ENCODE results near the gene S100A13.
"Not testable (repeated sequence)": the region's sequence is repeated elsewhere in the genome, so short reads cannot be mapped to it uniquely, and the experiment has no call there.

Gene S100A13

GRCh38 chr1:153647346-153647714 lies 20.0 kb upstream of the S100A13 start:
- WGBS = 71% methylated on average over 2 of the region's 2 CpGs
- Histone ChIP-seq H3K9me3 (ENCODE audit: insufficient read depth, low read depth, low read length) (no peaks in the 10 kb centered on the region), H3K4me3 (ENCODE audit: low read length) (no peak overlapping the region), H3K4me1 (ENCODE audit: insufficient read depth, low read length) (no peaks in the 10 kb centered on the region), H3K27me3 (ENCODE audit: insufficient read depth, low read length) (no peaks in the 10 kb centered on the region), H3K9ac (ENCODE audit: low read depth, low read length) (no peak overlapping the region), H3K27ac (ENCODE audit: low read depth, low read length) (no peak overlapping the region), H3K36me3 (ENCODE audit: insufficient read depth, low read length) (peaks cover 45% of the 10 kb centered on the region)

DNA sequence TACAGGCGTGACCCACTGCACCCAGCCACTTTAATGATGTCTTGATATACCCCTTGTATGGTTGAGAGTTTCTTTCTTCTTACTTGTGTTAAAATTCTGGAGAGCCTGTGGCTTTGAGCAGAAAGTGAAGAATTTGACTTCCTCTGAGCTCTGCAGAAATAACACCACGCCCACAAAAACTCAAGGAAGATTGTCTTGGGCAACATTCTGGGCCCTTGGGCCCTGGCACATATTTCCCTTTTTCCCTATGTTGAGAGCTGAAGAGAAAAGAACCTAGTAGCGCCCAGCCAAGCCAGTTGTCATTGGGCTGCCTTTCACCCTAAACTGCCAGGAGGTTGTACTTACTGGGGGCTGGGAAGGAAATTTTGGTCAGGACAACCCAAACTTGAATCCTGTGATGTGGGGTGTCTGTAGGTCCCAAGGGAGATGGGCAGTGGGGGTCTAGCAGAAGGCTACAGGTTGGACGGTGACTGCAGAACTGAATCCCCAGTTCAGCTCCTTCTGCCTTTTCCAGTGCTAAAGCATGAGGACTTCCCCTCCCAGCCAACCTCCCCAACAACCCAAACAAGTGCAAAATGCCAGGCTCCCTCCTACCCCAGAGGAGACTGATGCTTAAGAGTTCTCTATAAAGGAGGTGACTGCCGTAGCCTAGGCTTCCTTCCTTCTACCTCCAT lies 19.5 kb upstream of the S100A13 start:
- 94% methylated on average over 5 of the region's 5 CpGs for WGBS
- H3K4me1 ChIP-seq (ENCODE audit: insufficient read depth, low read length) = no peaks in the 10 kb centered on the region
- no peak overlapping the region for H3K9ac ChIP-seq (ENCODE audit: low read depth, low read length)
- no peaks in the 10 kb centered on the region for H3K27me3 ChIP-seq (ENCODE audit: insufficient read depth, low read length)
- H3K36me3 ChIP-seq (ENCODE audit: insufficient read depth, low read length) = peaks cover 50% of the 10 kb centered on the region
- no peak overlapping the region for H3K27ac ChIP-seq (ENCODE audit: low read depth, low read length)
- no peaks in the 10 kb centered on the region for H3K9me3 ChIP-seq (ENCODE audit: insufficient read depth, low read depth, low read length)
- no peak overlapping the region for H3K4me3 ChIP-seq (ENCODE audit: low read length)

DNA sequence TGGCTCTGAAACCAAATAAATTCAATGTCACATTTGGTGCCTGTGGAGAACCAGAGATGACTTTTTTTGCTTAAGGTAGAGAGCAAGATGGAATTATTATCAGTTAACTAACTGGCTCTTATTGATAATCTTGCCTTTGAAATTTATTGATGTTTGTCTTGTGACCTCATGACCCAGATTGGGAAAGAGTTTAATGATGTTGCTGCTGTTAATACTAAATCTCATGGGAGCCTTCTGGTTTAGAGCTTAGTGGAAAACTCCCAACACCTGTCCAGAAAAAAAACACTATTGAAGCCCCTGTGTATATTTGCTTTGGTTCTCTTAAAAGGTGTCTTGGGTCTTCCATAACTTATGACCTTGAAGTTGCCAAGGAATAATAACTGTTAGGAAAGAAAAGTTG lies 16.5 kb upstream of the S100A13 start:
- Histone ChIP-seq H3K27me3 (ENCODE audit: insufficient read depth, low read length) (no peaks in the 10 kb centered on the region), H3K4me3 (ENCODE audit: low read length) (no peak overlapping the region), H3K27ac (ENCODE audit: low read depth, low read length) (no peak overlapping the region), H3K4me1 (ENCODE audit: insufficient read depth, low read length) (no peaks in the 10 kb centered on the region), H3K9ac (ENCODE audit: low read depth, low read length) (no peak overlapping the region), H3K9me3 (ENCODE audit: insufficient read depth, low read depth, low read length) (no peaks in the 10 kb centered on the region), H3K36me3 (ENCODE audit: insufficient read depth, low read length) (peaks cover 79% of the 10 kb centered on the region)

GRCh38 chr1:153643100-153643499 lies 15.8 kb upstream of the S100A13 start:
- Histone ChIP-seq H3K27me3 (ENCODE audit: insufficient read depth, low read length) (no peaks in the 10 kb centered on the region), H3K9me3 (ENCODE audit: insufficient read depth, low read depth, low read length) (no peaks in the 10 kb centered on the region), H3K36me3 (ENCODE audit: insufficient read depth, low read length) (peaks cover 86% of the 10 kb centered on the region), H3K4me3 (ENCODE audit: low read length) (no peak overlapping the region), H3K9ac (ENCODE audit: low read depth, low read length) (no peak overlapping the region), H3K4me1 (ENCODE audit: insufficient read depth, low read length) (no peaks in the 10 kb centered on the region), H3K27ac (ENCODE audit: low read depth, low read length) (no peak overlapping the region)
- WGBS = 93% methylated on average over 11 of the region's 11 CpGs

- Histone ChIP-seq H3K9ac (ENCODE audit: low read depth, low read length) (no peak overlapping the region), H3K4me3 (ENCODE audit: low read length) (no peak overlapping the region), H3K36me3 (ENCODE audit: insufficient read depth, low read length) (peaks cover 96% of the 10 kb centered on the region), H3K27ac (ENCODE audit: low read depth, low read length) (no peak overlapping the region), H3K4me1 (ENCODE audit: insufficient read depth, low read length) (no peaks in the 10 kb centered on the region), H3K9me3 (ENCODE audit: insufficient read depth, low read depth, low read length) (no peaks in the 10 kb centered on the region), H3K27me3 (ENCODE audit: insufficient read depth, low read length) (no peaks in the 10 kb centered on the region)
- WGBS = 95% methylated on average over 10 of the region's 11 CpGs
These were observed 14.9 kb upstream of the S100A13 start for GRCh38 chr1:153642161-153642560.

GRCh38 chr1:153640861-153641260 lies 13.6 kb upstream of the S100A13 start:
- no peaks in the 10 kb centered on the region for H3K4me1 ChIP-seq (ENCODE audit: insufficient read depth, low read length)
- H3K27ac ChIP-seq (ENCODE audit: low read depth, low read length) = no peak overlapping the region
- WGBS = 83% methylated on average over 6 of the region's 6 CpGs
- H3K9me3 ChIP-seq (ENCODE audit: insufficient read depth, low read depth, low read length) = no peaks in the 10 kb centered on the region
- peaks cover 99% of the 10 kb centered on the region for H3K36me3 ChIP-seq (ENCODE audit: insufficient read depth, low read length)
- no peak overlapping the region for H3K9ac ChIP-seq (ENCODE audit: low read depth, low read length)
- H3K4me3 ChIP-seq (ENCODE audit: low read length) = no peak overlapping the region
- H3K27me3 ChIP-seq (ENCODE audit: insufficient read depth, low read length) = no peaks in the 10 kb centered on the region

DNA sequence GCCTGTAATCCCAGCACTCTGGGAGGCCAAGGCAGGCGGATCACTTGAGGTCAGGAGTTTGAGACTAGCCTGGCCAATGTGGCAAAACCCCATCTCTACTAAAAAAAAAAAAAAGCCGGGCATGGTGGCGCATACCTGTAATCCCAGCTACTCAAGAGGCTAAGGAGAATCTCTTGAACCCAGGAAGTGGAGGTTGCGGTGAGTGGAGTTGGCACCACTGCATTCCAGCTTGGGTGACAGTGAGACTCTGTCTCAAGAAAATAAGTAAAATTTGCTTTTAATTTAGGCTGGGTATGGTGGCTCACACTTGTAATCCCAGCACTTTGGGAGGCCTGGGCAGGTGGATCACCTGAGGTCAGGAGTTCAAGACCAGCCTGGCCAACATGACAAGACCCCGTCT lies 12.9 kb upstream of the S100A13 start:
- H3K9ac ChIP-seq (ENCODE audit: low read depth, low read length); H3K4me3 ChIP-seq (ENCODE audit: low read length); H3K27ac ChIP-seq (ENCODE audit: low read depth, low read length); H3K9me3 ChIP-seq (ENCODE audit: insufficient read depth, low read depth, low read length); H3K4me1 ChIP-seq (ENCODE audit: insufficient read depth, low read length); H3K27me3 ChIP-seq (ENCODE audit: insufficient read depth, low read length): not testable (repeated sequence)
- peaks cover 99% of the 10 kb centered on the region for H3K36me3 ChIP-seq (ENCODE audit: insufficient read depth, low read length)
- 98% methylated on average over 5 of the region's 5 CpGs for WGBS

GRCh38 chr1:153639280-153639679 lies 12.0 kb upstream of the S100A13 start:
- H3K4me1 ChIP-seq (ENCODE audit: insufficient read depth, low read length) = no peaks in the 10 kb centered on the region
- H3K9ac ChIP-seq (ENCODE audit: low read depth, low read length) = no peak overlapping the region
- no peak overlapping the region for H3K27ac ChIP-seq (ENCODE audit: low read depth, low read length)
- no peaks in the 10 kb centered on the region for H3K27me3 ChIP-seq (ENCODE audit: insufficient read depth, low read length)
- 96% methylated on average over 3 of the region's 3 CpGs for WGBS
- no peak overlapping the region for H3K4me3 ChIP-seq (ENCODE audit: low read length)
- peaks cover 93% of the 10 kb centered on the region for H3K36me3 ChIP-seq (ENCODE audit: insufficient read depth, low read length)
- H3K9me3 ChIP-seq (ENCODE audit: insufficient read depth, low read depth, low read length) = no peaks in the 10 kb centered on the region

GRCh38 chr1:153638261-153638660 lies 11.0 kb upstream of the S100A13 start:
- 96% methylated on average over 6 of the region's 6 CpGs for WGBS
- no peak overlapping the region for H3K9ac ChIP-seq (ENCODE audit: low read depth, low read length)
- H3K4me3 ChIP-seq (ENCODE audit: low read length) = no peak overlapping the region
- H3K9me3 ChIP-seq (ENCODE audit: insufficient read depth, low read depth, low read length) = no peaks in the 10 kb centered on the region
- H3K27me3 ChIP-seq (ENCODE audit: insufficient read depth, low read length) = no peaks in the 10 kb centered on the region
- no peak overlapping the region for H3K27ac ChIP-seq (ENCODE audit: low read depth, low read length)
- H3K4me1 ChIP-seq (ENCODE audit: insufficient read depth, low read length) = no peaks in the 10 kb centered on the region
- peaks cover 83% of the 10 kb centered on the region for H3K36me3 ChIP-seq (ENCODE audit: insufficient read depth, low read length)

- 96% methylated on average over 9 of the region's 9 CpGs for WGBS
- H3K4me3 ChIP-seq (ENCODE audit: low read length) = peak overlapping the region; percentile 95; the same call in 1 of the 2 replicates
- peaks cover 63% of the 10 kb centered on the region for H3K36me3 ChIP-seq (ENCODE audit: insufficient read depth, low read length)
- no peaks in the 10 kb centered on the region for H3K4me1 ChIP-seq (ENCODE audit: insufficient read depth, low read length)
- H3K9me3 ChIP-seq (ENCODE audit: insufficient read depth, low read depth, low read length) = no peaks in the 10 kb centered on the region
- H3K27me3 ChIP-seq (ENCODE audit: insufficient read depth, low read length) = no peaks in the 10 kb centered on the region
- no peak overlapping the region for H3K27ac ChIP-seq (ENCODE audit: low read depth, low read length)
- H3K9ac ChIP-seq (ENCODE audit: low read depth, low read length) = no peak overlapping the region
These were observed 9.0 kb upstream of the S100A13 start for GRCh38 chr1:153636312-153636711.

DNA sequence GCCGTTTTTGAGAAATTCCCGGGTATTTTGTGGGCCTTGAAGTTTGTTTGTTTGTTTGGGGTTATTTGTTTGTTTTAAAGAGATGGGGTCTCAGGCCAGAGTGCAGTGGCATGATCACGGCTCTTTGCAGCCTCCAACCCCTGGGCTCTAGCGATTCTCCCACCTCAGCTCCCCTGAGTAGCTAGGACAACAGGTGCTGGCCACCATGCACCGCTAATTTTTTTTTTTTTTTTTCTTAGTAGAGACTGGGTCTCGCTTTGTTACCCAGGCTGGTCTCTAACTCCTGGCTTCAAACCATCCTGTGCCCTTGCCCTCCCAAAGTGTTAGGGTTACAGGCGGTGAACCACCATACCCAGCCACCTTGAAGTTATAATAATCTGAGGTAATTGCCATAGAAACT lies 8.6 kb upstream of the S100A13 start:
- peak overlapping the region; percentile 95; the same call in 1 of the 2 replicates for H3K4me3 ChIP-seq (ENCODE audit: low read length)
- WGBS = 89% methylated on average over 7 of the region's 7 CpGs

More for the DNA sequence above, 8.6 kb upstream of the S100A13 start:
- no peaks in the 10 kb centered on the region for H3K27me3 ChIP-seq (ENCODE audit: insufficient read depth, low read length)
- peaks cover 59% of the 10 kb centered on the region for H3K36me3 ChIP-seq (ENCODE audit: insufficient read depth, low read length)
- no peak overlapping the region for H3K9ac ChIP-seq (ENCODE audit: low read depth, low read length)
- no peak overlapping the region for H3K27ac ChIP-seq (ENCODE audit: low read depth, low read length)
- no peaks in the 10 kb centered on the region for H3K4me1 ChIP-seq (ENCODE audit: insufficient read depth, low read length)
- H3K9me3 ChIP-seq (ENCODE audit: insufficient read depth, low read depth, low read length) = no peaks in the 10 kb centered on the region
